GM18505 (cell line): ENCODE measurements around the gene TPPP2.
"Not testable (repeated sequence)": the region's sequence is repeated elsewhere in the genome, so short reads cannot be mapped to it uniquely, and the experiment has no call there.

ENCODE experiments used
- ATAC-seq: cut with Tn5 transposase; IDR thresholded peaks from one replicate; pipeline ENCODE4 v1.9.1; 2021; ENCODE audit not compliant: unreplicated experiment
- POLR2A ChIP-seq: IDR thresholded peaks from 4 replicates; pipeline ENCODE4 v1.6.1; 2011; ENCODE audit warnings: borderline replicate concordance; ENCODE audit not compliant: insufficient read depth, insufficient read length; ENCODE audit errors: extremely low read depth

The TPPP2 gene

DNA sequence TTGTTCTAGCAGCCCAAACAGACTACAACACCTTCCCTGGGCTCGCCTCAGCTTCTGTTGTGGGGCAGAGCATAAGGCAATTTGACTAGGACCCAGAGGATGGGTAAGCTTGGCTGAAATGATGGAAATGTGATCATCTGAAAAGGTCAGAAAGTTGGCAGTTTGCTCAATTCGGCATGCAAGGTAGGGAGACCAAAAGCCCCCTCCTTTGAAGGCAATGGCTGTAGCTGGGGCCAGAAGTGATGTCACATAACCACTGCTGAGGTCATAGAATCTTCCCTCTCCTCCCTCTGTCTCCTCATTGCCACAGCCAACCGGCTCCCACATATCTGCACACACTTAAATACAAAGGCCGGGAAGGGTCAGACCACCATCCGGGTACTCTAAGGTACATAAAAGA, at the start of gene TPPP2:
TSS of gene TPPP2 (plus strand) at position 301 of the 400 bp plus-strand sequence. CDS start 365 bp downstream, outside the sequence.
- no peak for TF ChIP-seq POLR2A
- no peak for ATAC-seq

DNA sequence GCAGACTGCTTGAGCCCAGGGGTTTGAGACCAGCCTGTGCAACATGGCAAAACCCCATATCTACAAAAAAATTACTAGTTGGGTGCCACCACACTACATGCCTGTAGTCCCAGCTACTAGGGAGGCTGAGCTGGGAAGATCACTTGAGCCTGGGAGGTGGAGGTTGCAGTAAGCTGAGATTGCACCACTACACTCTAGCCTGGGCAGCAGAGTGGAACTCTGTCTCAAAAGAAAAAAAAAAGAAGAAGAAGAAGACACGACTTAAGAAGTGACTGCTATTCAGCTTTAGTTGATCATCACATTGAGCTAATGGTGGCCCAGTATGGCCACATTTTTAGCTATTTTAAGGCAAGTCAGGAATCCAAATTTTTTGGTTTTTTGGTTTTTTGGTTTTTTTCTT, 49.1 kb upstream of the TPPP2 start:
- no peak for ATAC-seq
- no peak for TF ChIP-seq POLR2A

DNA sequence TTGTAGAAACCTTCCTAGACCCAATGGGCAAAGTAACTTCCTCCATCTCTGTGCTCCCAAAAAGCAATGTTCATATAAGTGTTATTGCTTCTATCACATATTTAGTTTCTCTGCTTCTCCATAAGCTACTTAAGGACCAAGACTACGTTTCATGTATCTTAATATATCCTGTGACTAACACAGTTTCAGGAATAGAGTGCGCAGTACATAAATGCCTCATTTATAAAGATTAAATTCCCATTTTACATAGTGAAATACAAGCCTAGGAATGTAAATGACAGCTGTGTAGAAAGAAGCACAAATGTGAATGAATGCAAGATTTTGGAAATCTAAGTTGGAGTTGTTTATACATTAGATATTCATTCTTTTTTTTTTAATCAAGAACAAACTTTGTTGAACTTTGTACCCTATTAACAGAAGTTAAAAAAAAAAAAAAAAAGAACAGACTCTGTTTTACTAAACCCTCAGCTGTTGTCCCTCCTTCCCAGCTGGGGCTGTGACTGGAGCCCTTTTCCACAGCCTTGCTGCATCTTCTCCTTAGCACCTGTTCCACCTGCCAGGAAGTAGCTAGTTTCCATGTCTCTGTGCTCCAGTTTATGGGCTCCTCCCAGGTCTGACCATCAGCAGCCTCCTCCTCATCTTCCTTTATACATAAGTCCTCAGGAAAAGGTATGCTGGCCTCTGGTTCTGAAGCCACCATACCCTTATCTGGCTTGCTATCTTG, 47.2 kb upstream of the TPPP2 start:
- no peak for TF ChIP-seq POLR2A
- no peak for ATAC-seq

DNA sequence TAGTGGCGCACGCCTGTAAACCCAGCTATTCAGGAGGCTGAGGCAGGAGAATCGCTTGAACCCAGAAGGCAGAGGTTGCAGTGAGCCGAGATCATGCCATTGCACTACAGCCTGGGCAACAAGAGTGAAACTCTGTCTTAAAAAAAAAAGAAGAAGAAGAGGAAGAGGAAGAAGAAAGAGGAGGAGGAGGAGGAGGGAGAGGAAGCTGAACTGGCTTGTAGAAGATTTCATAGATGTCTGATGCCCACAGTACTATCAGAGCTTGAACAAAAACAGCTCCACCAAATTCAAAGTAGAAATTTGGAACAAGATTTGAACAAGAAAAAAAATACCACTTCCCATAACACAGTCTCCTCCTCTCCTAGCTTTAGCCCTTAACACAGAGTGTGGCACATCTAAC, 44.4 kb upstream of the TPPP2 start:
- not testable (repeated sequence) for ATAC-seq

DNA sequence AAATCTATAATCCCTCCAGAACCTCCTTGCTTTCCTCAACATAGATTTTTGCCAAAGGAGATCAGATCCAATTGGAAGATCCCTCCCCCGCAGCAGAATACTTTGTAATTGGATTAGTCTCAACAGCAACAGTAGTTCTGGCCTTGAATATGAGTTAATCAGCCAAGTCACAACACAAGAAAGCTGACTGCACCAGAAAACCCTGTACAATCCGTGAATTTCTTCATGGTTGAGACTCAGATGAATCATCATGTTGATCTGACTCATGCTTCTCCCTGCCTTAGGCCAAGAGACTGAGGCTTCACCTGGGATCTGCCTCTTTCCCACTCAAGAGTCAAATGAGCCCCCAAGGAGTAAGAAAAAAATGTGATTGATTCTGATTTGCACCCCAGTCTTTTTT, 43.2 kb upstream of the TPPP2 start:
- no peak for ATAC-seq
- TF ChIP-seq POLR2A, result no peak

DNA sequence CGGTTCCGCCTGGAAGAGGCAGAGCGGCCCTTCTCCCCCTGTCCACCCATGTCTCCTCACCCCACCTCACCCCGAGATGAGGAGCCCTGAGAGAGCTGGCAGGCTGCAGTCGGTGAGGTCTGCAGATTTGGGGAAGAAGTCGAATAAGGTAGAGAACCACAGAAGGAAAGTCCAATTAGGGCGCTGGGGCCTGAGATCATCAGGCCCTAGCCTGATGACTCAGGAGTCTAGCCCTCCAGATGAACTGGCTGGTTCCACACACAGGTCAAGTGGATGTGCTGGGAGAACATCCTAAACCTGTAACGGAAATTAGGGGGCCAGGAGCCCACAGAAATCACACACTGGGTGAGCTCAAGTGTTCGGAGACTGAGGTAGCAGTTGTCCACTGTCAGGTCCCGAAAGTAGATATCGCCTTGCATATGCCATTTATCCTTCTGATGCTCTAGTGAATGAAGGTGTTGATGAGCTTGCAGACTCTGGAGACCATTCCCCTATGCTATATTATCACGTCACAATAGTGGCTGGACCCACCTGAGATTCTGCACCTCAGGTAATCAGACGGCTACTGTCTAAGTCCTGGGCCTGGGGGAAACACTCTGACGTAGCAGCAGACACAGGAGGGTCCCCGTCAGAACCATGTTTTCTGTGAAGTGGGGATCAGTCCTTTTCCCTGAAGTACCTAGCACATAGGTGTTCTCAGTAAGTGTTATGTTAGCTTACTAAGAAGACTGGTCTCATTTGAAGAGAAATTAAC, 41.1 kb upstream of the TPPP2 start:
- no peak for TF ChIP-seq POLR2A
- no peak for ATAC-seq

DNA sequence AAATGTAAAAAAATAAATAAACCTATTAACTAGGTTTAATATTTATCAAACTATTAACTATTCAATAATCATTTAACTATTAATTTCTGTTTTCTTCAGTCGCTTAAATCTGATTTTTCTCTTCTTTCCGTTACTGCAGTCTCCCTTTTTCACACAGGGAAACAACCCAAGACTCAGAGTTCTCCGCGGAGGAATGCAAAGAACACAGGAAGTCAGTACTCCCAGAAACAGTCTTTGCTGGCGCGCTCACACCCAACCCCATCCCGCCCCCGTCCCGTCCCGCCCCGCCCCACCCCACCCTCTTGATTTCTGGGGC, 40.6 kb upstream of the TPPP2 start:
- ATAC-seq, result no peak
- TF ChIP-seq POLR2A, result peak; percentile 38

DNA sequence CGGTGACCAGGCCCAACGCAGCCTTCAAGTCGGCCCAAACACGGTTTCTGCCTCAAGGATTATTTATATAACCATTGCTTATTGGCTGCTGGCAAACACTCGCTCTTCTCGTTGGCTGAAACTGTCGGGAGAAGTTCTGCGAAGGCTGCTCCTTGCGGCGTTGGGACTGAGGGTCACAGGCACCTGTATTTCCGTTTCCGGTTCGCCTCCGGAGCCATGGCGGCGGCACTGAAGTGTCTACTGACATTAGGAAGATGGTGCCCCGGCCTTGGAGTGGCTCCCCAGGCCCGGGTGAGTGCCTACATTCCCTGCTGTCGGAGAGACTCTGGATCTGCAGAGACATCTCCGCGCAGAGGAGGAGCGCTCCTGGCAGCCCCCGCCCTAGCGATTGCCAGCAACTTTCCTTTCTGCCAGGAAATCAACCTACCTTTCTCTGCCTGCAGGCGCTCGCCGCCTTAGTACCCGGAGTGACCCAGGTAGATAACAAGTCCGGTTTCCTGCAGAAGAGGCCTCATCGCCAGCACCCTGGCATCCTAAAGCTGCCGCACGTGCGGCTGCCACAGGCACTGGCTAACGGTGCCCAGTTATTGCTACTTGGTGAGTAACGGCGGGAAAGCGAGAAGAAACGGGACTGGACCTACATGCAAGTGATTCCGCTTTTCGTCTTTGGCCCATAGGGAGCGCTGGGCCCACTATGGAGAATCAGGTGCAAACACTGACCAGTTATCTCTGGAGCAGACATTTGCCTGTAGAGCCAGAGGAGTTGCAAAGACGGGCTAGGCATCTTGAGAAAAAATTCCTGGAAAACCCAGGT, 40.0 kb upstream of the TPPP2 start, which contains the start of gene METTL17:
TSS of gene METTL17 (plus strand) at position 194 of the 814 bp plus-strand sequence. CDS start at position 217, 23 bp downstream.
- peak; percentile 88 for TF ChIP-seq POLR2A
- ATAC-seq, result peak; percentile 92

DNA sequence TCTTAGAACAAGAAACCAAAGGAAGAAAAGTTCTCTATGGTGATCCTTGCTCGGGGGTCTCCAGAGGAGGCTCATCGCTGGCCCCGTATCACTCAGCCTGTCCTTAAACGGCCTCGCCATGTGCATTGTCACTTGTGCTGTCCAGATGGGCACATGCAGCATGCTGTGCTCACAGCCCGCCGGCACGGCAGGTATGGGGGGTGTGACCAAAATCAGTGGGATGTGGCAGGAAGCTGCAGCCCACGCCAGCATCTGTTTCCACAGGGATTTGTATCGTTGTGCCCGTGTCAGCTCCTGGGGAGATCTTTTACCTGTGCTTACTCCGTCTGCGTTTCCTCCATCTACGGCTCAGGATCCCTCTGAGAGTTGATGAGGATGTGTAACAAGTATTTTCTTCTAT, 33.5 kb upstream of the TPPP2 start:
- ATAC-seq, result no peak
- TF ChIP-seq POLR2A, result no peak

DNA sequence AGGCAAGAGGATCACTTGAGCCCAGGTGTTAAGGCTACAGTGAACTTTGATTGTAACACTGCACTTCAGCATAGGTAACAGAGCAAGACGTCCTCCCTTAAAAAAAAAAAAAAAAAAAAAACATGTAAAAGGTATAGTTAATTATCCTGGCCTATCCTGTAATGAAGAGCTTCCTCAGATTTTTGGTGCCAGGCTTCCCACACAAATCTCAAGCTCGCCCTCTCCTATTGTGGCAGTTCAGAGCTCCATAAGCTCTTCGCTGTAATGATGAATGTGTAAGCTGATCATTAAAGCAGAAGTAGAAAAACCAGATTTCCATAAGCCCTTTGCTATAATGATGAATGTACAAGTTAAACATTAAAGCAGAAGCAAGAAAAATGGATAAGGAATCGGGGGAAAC, 32.9 kb upstream of the TPPP2 start:
- no peak for ATAC-seq
- no peak for TF ChIP-seq POLR2A

DNA sequence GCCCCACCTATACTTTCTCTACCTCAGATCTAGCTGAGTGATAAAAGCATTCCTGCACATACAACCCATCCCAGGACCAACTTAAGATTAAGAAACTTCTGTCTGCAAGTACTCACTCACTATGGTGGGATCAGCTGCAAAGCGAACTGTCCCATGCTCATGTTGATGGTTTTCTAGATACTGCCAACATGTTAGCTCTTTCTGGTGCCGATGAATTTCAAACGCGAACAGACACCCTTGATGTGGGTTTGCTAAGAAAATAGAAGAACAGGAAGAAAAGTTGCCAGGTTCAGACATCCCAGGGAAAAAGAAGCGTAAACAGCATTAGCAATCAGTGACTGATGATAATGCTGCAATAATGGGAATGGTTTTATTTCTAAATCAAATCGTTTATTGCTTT, 32.5 kb upstream of the TPPP2 start:
- TF ChIP-seq POLR2A, result no peak
- ATAC-seq, result no peak

DNA sequence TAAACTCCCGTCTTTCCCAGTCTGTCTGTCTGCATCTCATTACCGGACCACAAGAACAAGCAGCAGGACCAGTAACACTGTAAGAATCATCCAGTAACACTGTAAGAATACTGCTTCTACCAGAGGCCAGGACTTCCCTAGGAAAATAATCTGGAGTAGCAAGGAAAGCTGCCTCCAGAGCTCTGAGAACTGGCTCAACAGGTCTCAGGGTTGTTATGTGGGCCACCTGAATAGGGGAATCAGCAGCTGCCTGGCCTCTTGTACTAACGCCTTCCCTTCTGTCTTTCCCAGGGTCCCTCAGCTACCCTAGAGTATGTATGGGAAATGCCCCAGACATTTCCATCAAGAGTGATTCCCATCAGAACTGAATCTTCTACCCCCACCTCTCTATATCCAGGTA, 31.9 kb upstream of the TPPP2 start:
- TF ChIP-seq POLR2A, result no peak
- ATAC-seq, result no peak

DNA sequence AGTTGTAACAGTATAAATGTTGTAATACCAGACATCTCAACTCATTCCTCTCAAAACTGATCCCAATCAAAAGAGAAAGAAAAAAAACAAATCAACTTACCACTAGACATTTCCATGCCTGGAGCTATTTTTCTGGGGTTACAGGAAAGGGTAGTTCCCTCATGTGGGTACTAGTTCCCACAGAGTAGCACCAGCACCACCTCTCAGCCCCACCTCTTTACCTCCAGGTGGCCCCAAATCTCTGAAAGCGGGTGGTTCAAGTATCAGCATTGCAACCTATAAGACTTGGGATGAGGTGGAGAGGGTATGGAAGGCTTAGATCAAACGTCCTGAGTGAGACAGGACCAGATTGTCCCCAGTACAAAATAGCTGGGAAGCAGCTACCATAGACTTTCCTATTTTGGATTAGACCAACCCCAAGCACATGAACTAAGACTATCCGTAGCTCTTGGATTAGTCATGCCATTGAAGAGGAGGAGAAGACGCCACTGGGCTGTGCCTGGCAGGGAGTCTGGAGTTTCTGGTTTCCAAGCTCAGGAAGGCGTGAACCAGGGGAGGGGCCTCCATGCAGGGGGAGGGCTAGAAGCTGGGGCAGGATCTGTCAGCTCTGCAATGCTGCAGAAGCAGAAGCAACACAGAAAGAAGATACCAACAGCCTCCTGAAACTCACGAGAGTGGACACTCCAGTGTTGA, 31.2 kb upstream of the TPPP2 start, which contains the start of gene SLC39A2:
TSS of gene SLC39A2 (plus strand) at position 620 of the 693 bp plus-strand sequence. CDS start 154 bp downstream, outside the sequence.
- no peak for ATAC-seq
- TF ChIP-seq POLR2A, result no peak

DNA sequence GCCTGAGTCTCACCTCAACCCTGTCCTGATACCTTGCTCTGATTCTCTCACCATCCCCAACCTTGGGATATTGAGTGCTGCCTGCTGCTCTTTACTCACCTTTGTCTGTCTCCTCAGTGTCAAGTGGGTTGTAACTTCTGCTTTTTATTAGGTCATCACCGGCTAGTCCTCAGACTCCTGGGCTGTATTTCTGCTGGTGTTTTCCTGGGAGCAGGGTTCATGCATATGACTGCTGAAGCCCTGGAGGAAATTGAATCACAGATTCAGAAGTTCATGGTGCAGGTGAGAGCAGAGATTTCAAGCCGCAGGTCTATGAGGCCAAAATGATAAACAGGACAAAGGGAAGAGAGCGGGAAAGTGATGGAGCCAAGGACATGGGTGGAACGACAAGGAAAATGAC, 30.4 kb upstream of the TPPP2 start:
- ATAC-seq, result no peak

DNA sequence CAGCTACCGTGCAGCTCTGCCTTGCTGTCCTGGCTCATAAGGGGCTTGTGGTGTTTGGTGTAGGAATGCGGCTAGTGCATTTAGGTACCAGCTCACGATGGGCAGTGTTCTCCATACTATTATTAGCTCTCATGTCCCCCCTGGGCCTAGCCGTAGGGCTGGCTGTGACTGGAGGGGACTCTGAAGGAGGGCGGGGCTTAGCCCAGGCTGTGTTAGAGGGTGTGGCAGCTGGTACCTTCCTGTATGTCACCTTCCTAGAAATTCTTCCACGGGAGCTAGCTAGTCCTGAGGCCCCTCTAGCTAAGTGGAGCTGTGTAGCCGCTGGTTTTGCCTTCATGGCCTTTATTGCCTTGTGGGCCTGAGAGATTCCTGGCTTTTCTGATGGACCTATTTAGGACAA, 28.8 kb upstream of the TPPP2 start:
- TF ChIP-seq POLR2A, result no peak

More for the DNA sequence above, 30.4 kb upstream of the TPPP2 start:
- TF ChIP-seq POLR2A, result no peak

More for the DNA sequence above, 28.8 kb upstream of the TPPP2 start:
- no peak for ATAC-seq
